HEK293 (cell line): ENCODE data around the gene SPESP1.
A peak's percentile ranks its signal among the peaks of the same experiment; 100 is the strongest.

Experiments
- CTCF ChIA-PET: fragments of 350-600 bp; formaldehyde crosslinking; extraction: SDS; loops from one replicate; lab custom pipeline; 2021; ENCODE audit warnings: antibody characterized with exemption; lab: Yijun Ruan, JAX
- POLR2A ChIA-PET: fragments of 300-600 bp; formaldehyde crosslinking; extraction: SDS; loops from one replicate; lab custom pipeline; 2020; ENCODE audit warnings: antibody characterized with exemption, inconsistent platforms; lab: Yijun Ruan, JAX
- H3K27ac ChIP-seq: fragments of 200-500 bp; sonication (Bioruptor generic); 2 replicates; pipeline ENCODE4 v1.5.1; 2014; ENCODE audit warnings: low read depth, low read length, control low read depth, inconsistent platforms; ENCODE audit errors: extremely low read depth
- H3K36me3 ChIP-seq, 2 experiments: fragments of 200-500 bp in 1 of 2; sonication (Bioruptor generic) in 1 of 2; 1 replicate in 1 of 2; 2 replicates in 1 of 2; pipeline ENCODE4 v1.5.1; 2014 to 2017; ENCODE audit warnings: inconsistent platforms in 2 of 2, low read length in 2 of 2; ENCODE audit not compliant: control insufficient read depth in 2 of 2, insufficient read depth in 1 of 2
- H3K4me1 ChIP-seq: fragments of 200-500 bp; sonication (Bioruptor generic); 2 replicates; pipeline ENCODE4 v1.5.1; 2014; ENCODE audit warnings: mild to moderate bottlenecking, low read length, inconsistent platforms; ENCODE audit not compliant: control insufficient read depth, insufficient read depth
- H3K4me3 ChIP-seq: 2 replicates; pipeline ENCODE4 v1.5.1; 2011; ENCODE audit warnings: low read depth, mild to moderate bottlenecking, control low read depth, low read length, moderate library complexity
- H3K9me3 ChIP-seq: fragments of 200-500 bp; sonication (Bioruptor generic); 2 replicates; pipeline ENCODE4 v1.5.1; 2014; ENCODE audit warnings: low read depth, low read length, inconsistent platforms; ENCODE audit not compliant: control insufficient read depth, insufficient read depth
- GLIS2 ChIP-seq: fragments of 450-650 bp; formaldehyde crosslinking; IDR thresholded peaks from 2 replicates; pipeline ENCODE4 v1.5.1; 2016; ENCODE audit warnings: missing biosample characterization, missing genetic modification characterization
- KLF8 ChIP-seq: fragments of 450-650 bp; formaldehyde crosslinking; IDR thresholded peaks from 2 replicates; pipeline ENCODE4 v1.5.1; 2016; ENCODE audit warnings: missing biosample characterization, missing genetic modification characterization
- PRDM1 ChIP-seq: fragments of 450-650 bp; formaldehyde crosslinking; IDR thresholded peaks from 2 replicates; pipeline ENCODE4; 2016; ENCODE audit warnings: missing biosample characterization, missing genetic modification characterization
- YY1 ChIP-seq: fragments of 450-650 bp; formaldehyde crosslinking; IDR thresholded peaks from 2 replicates; pipeline ENCODE4 v1.5.1; 2018; ENCODE audit warnings: missing biosample characterization, missing genetic modification characterization
- ZNF175 ChIP-seq: fragments of 450-650 bp; formaldehyde crosslinking; IDR thresholded peaks from 2 replicates; pipeline ENCODE4 v1.5.1; 2016; ENCODE audit warnings: missing biosample characterization, missing genetic modification characterization
- ZNF19 ChIP-seq: fragments of 450-650 bp; formaldehyde crosslinking; IDR thresholded peaks from 2 replicates; pipeline ENCODE4; 2016; ENCODE audit warnings: missing biosample characterization, missing genetic modification characterization, low read depth
- ZNF211 ChIP-seq: fragments of 450-650 bp; formaldehyde crosslinking; IDR thresholded peaks from 2 replicates; pipeline ENCODE4 v1.5.1; 2016; ENCODE audit warnings: low read depth, missing biosample characterization, missing genetic modification characterization
- ZNF221 ChIP-seq: fragments of 450-650 bp; formaldehyde crosslinking; IDR thresholded peaks from 2 replicates; pipeline ENCODE4 v1.5.1; 2017; ENCODE audit warnings: missing biosample characterization, missing genetic modification characterization, borderline replicate concordance
- ZNF48 ChIP-seq: fragments of 450-650 bp; formaldehyde crosslinking; IDR thresholded peaks from 2 replicates; pipeline ENCODE4 v1.5.1; 2016; ENCODE audit warnings: missing biosample characterization, missing genetic modification characterization
- ZNF514 ChIP-seq: fragments of 450-650 bp; formaldehyde crosslinking; IDR thresholded peaks from 2 replicates; pipeline ENCODE4 v1.5.1; 2016; ENCODE audit warnings: missing biosample characterization, missing genetic modification characterization
- ZNF548 ChIP-seq: fragments of 450-650 bp; formaldehyde crosslinking; IDR thresholded peaks from 2 replicates; pipeline ENCODE4 v1.5.1; 2016; ENCODE audit warnings: missing biosample characterization, missing genetic modification characterization
- ZNF558 ChIP-seq: fragments of 450-650 bp; formaldehyde crosslinking; IDR thresholded peaks from 2 replicates; pipeline ENCODE4 v1.5.1; 2016; ENCODE audit warnings: missing biosample characterization, missing genetic modification characterization
- ZNF561 ChIP-seq: fragments of 450-650 bp; IDR thresholded peaks from 2 replicates; pipeline ENCODE4 v1.5.1; 2018; ENCODE audit warnings: missing biosample characterization, missing genetic modification characterization, borderline replicate concordance
- ZNF629 ChIP-seq: fragments of 450-650 bp; formaldehyde crosslinking; IDR thresholded peaks from 2 replicates; pipeline ENCODE4 v1.5.1; 2017; ENCODE audit warnings: missing biosample characterization, missing genetic modification characterization
- ZNF776 ChIP-seq: fragments of 450-650 bp; formaldehyde crosslinking; IDR thresholded peaks from 2 replicates; pipeline ENCODE4 v1.5.0; 2017; ENCODE audit warnings: missing biosample characterization, missing genetic modification characterization, borderline replicate concordance
- ZNF792 ChIP-seq: fragments of 450-650 bp; formaldehyde crosslinking; IDR thresholded peaks from 2 replicates; pipeline ENCODE4 v1.5.1; 2016; ENCODE audit warnings: missing biosample characterization, missing genetic modification characterization
- TF ChIP-seq, protein P1 (sequence below): fragments of 450-650 bp; formaldehyde crosslinking; IDR thresholded peaks from 2 replicates; pipeline ENCODE4 v1.5.1; 2016; ENCODE audit warnings: missing biosample characterization, missing genetic modification characterization
- TF ChIP-seq, protein P2 (sequence below): fragments of 450-650 bp; formaldehyde crosslinking; IDR thresholded peaks from 2 replicates; pipeline ENCODE4 v1.5.1; 2017; ENCODE audit warnings: missing biosample characterization, missing genetic modification characterization
- TF ChIP-seq, protein P3 (sequence below): fragments of 450-650 bp; formaldehyde crosslinking; IDR thresholded peaks from 2 replicates; pipeline ENCODE4 v1.5.1; 2016; ENCODE audit warnings: missing biosample characterization, missing genetic modification characterization

The SPESP1 gene

DNA sequence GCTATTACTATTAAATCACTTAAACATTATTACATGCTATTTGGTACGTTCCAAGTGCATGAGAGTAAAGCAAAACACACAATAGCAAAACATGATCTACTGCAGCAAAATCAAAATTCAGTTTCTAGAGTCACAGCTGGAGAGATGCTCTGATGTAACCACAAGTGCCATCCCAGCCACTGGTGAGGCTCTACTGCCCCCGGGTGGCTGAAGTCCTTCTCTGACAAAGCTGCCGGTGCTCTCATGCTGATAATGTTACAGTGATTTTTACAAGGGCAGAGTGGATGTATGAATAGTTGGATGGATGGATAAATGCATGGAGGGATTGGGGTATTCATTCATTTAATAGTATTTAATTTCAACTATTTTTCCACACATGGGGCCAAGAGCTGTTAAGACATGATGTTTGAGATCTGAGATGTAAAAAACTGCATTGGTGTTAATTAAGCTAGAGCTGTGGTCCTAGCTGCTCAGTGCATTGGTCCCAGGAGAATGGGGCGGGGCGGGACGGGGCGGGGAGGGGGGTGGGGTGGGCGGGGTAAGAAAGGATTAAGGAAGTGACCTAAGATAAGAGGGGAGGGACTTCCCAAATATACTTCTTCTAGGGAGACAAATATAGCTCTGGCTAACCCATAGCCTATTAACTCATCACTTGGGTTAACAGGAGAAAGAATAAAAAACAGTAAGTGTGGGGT is 5.3 kb upstream of the SPESP1 start (continued):
- TF ChIP-seq ZNF558 = no peak
- TF ChIP-seq ZNF792 (tag by site-specific recombination) = no peak
- TF ChIP-seq ZNF548 (tag by site-specific recombination) = no peak
- 0 out of 2 replicates have a peak, but pooled peaks have one; percentile 18 for TF ChIP-seq KLF8
- TF ChIP-seq, protein P1, sequence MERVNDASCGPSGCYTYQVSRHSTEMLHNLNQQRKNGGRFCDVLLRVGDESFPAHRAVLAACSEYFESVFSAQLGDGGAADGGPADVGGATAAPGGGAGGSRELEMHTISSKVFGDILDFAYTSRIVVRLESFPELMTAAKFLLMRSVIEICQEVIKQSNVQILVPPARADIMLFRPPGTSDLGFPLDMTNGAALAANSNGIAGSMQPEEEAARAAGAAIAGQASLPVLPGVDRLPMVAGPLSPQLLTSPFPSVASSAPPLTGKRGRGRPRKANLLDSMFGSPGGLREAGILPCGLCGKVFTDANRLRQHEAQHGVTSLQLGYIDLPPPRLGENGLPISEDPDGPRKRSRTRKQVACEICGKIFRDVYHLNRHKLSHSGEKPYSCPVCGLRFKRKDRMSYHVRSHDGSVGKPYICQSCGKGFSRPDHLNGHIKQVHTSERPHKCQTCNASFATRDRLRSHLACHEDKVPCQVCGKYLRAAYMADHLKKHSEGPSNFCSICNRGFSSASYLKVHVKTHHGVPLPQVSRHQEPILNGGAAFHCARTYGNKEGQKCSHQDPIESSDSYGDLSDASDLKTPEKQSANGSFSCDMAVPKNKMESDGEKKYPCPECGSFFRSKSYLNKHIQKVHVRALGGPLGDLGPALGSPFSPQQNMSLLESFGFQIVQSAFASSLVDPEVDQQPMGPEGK (tag by site-specific recombination) = no peak
- TF ChIP-seq ZNF514 (tag by site-specific recombination) = no peak
- TF ChIP-seq PRDM1 (tag by site-specific recombination) = no peak
- no peak for TF ChIP-seq GLIS2 (tag by site-specific recombination)
- TF ChIP-seq, all 188 proteins: peak for 22

DNA sequence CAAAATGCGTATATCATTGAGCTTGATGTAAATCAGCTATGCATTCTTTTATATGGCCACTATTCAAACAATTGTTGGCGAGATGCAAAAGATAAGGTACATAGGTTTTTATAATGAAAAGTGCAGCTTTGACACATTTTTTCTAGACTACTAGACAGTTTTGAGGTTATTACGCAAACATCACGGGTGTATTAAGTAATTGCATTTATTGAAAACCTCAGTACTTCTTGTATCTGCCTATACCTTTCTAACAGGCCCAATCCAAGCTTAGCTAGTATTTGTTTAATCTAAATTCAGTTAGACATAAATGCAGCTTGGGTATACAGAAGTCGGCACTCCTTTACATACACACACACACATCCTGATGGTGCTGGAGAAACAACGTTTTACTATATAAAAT is 2.7 kb downstream of the SPESP1 start:
- Histone ChIP-seq H3K4me3 (no peak overlapping the region), H3K36me3 (no peaks in the 10 kb centered on the region), H3K9me3 (no peaks in the 10 kb centered on the region; the same call in 1 of the 2 replicates), H3K27ac (no peak overlapping the region), H3K4me1 (no peaks in the 10 kb centered on the region)
- TF ChIP-seq YY1 (tag by site-specific recombination) (no peak), ZNF211 (tag by site-specific recombination) (no peak), ZNF175 (tag by site-specific recombination) (no peak), ZNF629 (no peak), ZNF776 (tag by site-specific recombination) (no peak), ZNF221 (no peak), ZNF19 (no peak)
- ChIA-PET POLR2A (no interaction called here), CTCF (interaction anchor here (0.6 to 2.3 kb wide), 2 partner anchors 8 to 33 kb away, joined by 3 to 17 read pairs; no protein-coding TSS in a partner anchor)

DNA sequence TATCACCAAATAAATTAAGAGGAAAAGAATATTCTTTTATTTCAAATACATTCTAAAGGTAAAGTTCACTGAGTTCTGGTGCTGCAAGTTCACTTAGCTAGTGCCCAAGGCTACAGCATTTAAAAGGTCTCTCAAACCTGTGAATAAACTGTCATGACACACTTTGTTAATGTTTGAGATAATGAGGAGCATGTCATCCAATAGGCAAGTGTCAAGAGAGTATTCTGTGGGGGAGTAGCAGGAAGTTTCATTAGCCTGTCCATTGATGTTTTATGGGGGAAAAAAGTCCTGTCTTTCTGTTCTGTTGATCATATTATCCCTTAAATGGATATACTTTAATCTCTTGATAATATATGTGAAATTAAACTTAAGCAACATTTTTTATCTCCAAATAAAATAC is 4.0 kb downstream of the SPESP1 start:
- H3K36me3 ChIP-seq = no peaks in the 10 kb centered on the region
- H3K9me3 ChIP-seq = no peaks in the 10 kb centered on the region; the same call in 1 of the 2 replicates
- ChIA-PET POLR2A (no interaction called here), CTCF (interaction anchor here (2.3 kb wide), 1 partner anchor 9 kb away, joined by 17 read pairs; no protein-coding TSS in a partner anchor)
- no peaks in the 10 kb centered on the region for H3K4me1 ChIP-seq
- TF ChIP-seq, protein P2, sequence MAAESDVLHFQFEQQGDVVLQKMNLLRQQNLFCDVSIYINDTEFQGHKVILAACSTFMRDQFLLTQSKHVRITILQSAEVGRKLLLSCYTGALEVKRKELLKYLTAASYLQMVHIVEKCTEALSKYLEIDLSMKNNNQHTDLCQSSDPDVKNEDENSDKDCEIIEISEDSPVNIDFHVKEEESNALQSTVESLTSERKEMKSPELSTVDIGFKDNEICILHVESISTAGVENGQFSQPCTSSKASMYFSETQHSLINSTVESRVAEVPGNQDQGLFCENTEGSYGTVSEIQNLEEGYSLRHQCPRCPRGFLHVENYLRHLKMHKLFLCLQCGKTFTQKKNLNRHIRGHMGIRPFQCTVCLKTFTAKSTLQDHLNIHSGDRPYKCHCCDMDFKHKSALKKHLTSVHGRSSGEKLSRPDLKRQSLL (tag by site-specific recombination) = no peak
- TF ChIP-seq ZNF561 (tag by site-specific recombination) = no peak
- no peak for TF ChIP-seq ZNF19
- TF ChIP-seq ZNF48 (tag by site-specific recombination) = no peak
- TF ChIP-seq, protein P3, sequence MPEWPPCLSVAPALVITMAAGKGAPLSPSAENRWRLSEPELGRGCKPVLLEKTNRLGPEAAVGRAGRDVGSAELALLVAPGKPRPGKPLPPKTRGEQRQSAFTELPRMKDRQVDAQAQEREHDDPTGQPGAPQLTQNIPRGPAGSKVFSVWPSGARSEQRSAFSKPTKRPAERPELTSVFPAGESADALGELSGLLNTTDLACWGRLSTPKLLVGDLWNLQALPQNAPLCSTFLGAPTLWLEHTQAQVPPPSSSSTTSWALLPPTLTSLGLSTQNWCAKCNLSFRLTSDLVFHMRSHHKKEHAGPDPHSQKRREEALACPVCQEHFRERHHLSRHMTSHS (tag by site-specific recombination) = no peak
- H3K27ac ChIP-seq = no peak overlapping the region
- H3K4me3 ChIP-seq = no peak overlapping the region
